Glutamatergic neuron (in vitro differentiated cells): Measurements from ENCODE around the gene VTI1A. TPM values are rescaled to one million over a fixed set of nuclear protein-coding genes. Genes with fewer than 3 reads are reported as not detected.
"Not testable (repeated sequence)": the region's sequence is repeated elsewhere in the genome, so short reads cannot be mapped to it uniquely, and the experiment has no call there.

Source experiments
- DNase-seq: peaks from one replicate; pipeline ENCODE4 v3.0.0; 2022
- H3K27ac Mint-ChIP-seq: one replicate; pipeline ENCODE4 v1.8.0; 2020; ENCODE audit warnings: mild to moderate bottlenecking, mixed read lengths, inconsistent platforms; ENCODE audit not compliant: unreplicated experiment
- H3K27me3 Mint-ChIP-seq: one replicate; pipeline ENCODE4 v1.8.0; 2020; ENCODE audit warnings: mild to moderate bottlenecking, moderate library complexity, mixed read lengths, inconsistent platforms; ENCODE audit not compliant: unreplicated experiment
- H3K36me3 Mint-ChIP-seq: one replicate; pipeline ENCODE4 v1.8.0; 2020; ENCODE audit warnings: mild to moderate bottlenecking, mixed read lengths, inconsistent platforms; ENCODE audit not compliant: unreplicated experiment
- H3K4me1 Mint-ChIP-seq: one replicate; pipeline ENCODE4 v1.8.0; 2020; ENCODE audit warnings: mild to moderate bottlenecking, low read depth, mixed read lengths, inconsistent platforms; ENCODE audit not compliant: unreplicated experiment
- H3K4me3 Mint-ChIP-seq: one replicate; pipeline ENCODE4 v1.8.0; 2020; ENCODE audit warnings: mild to moderate bottlenecking, mixed read lengths, inconsistent platforms; ENCODE audit not compliant: unreplicated experiment
- H3K9me3 Mint-ChIP-seq: one replicate; pipeline ENCODE4 v1.8.0; 2020; ENCODE audit warnings: mild to moderate bottlenecking, moderate library complexity, mixed read lengths, inconsistent platforms; ENCODE audit not compliant: unreplicated experiment
- CTCF ChIP-seq: fragments of 200-600 bp; sonication (generic); IDR thresholded peaks from one replicate; pipeline ENCODE4 v1.5.0; 2021; ENCODE audit not compliant: partially characterized antibody, unreplicated experiment
- total RNA-seq: library from RNA; stranded (reverse); fragmentation: NEBNext Ultra II Directional; extraction: Animal tissue kit (Norgen Biotek cat#: 25700); gene quantifications from one replicate; pipeline ENCODE4 v1.2.1, GENCODE V29; 2021; ENCODE audit not compliant: unreplicated experiment

VTI1A gene
- total RNA-seq, 1 donor from 2014 or later: 61.0 TPM

- no peak overlapping the region for H3K4me3 Mint-ChIP-seq
- no peaks in the 10 kb centered on the region for H3K27me3 Mint-ChIP-seq
- H3K36me3 Mint-ChIP-seq: no peaks in the 10 kb centered on the region
- H3K4me1 Mint-ChIP-seq: peaks cover 3% of the 10 kb centered on the region
- TF ChIP-seq CTCF: no peak
- peaks cover 1% of the 10 kb centered on the region for H3K9me3 Mint-ChIP-seq
- no peak for DNase-seq
- H3K27ac Mint-ChIP-seq: no peak overlapping the region
Measured at GRCh38 chr10:112490545-112490944, 43.5 kb downstream of the VTI1A start.

GRCh38 chr10:112491144-112491543 lies 44.1 kb downstream of the VTI1A start:
- Mint-ChIP-seq H3K27me3 (no peaks in the 10 kb centered on the region), H3K9me3 (peaks cover 1% of the 10 kb centered on the region), H3K27ac (no peak overlapping the region), H3K4me3 (no peak overlapping the region), H3K36me3 (no peaks in the 10 kb centered on the region), H3K4me1 (peaks cover 3% of the 10 kb centered on the region)
- no peak for TF ChIP-seq CTCF
- no peak for DNase-seq

- H3K27me3 Mint-ChIP-seq: no peaks in the 10 kb centered on the region
Measured at GRCh38 chr10:112492736-112493135, 45.7 kb downstream of the VTI1A start.

GRCh38 chr10:112497347-112497950 lies 50.4 kb downstream of the VTI1A start:
- no peaks in the 10 kb centered on the region for H3K36me3 Mint-ChIP-seq
- H3K4me1 Mint-ChIP-seq: no peaks in the 10 kb centered on the region
- H3K27me3 Mint-ChIP-seq: no peaks in the 10 kb centered on the region
- no peak overlapping the region for H3K27ac Mint-ChIP-seq
- no peak for TF ChIP-seq CTCF
- no peak for DNase-seq
- no peak overlapping the region for H3K4me3 Mint-ChIP-seq
- peaks cover 1% of the 10 kb centered on the region for H3K9me3 Mint-ChIP-seq

More at GRCh38 chr10:112492736-112493135, 45.7 kb downstream of the VTI1A start:
- H3K36me3 Mint-ChIP-seq: no peaks in the 10 kb centered on the region
- peaks cover 1% of the 10 kb centered on the region for H3K9me3 Mint-ChIP-seq
- no peak for TF ChIP-seq CTCF
- H3K4me1 Mint-ChIP-seq: peaks cover 3% of the 10 kb centered on the region
- no peak overlapping the region for H3K27ac Mint-ChIP-seq
- no peak for DNase-seq
- no peak overlapping the region for H3K4me3 Mint-ChIP-seq

GRCh38 chr10:112498806-112499205 lies 51.8 kb downstream of the VTI1A start:
- H3K9me3 Mint-ChIP-seq: peaks cover 1% of the 10 kb centered on the region
- no peak overlapping the region for H3K4me3 Mint-ChIP-seq
- no peak overlapping the region for H3K27ac Mint-ChIP-seq
- TF ChIP-seq CTCF: no peak
- no peaks in the 10 kb centered on the region for H3K27me3 Mint-ChIP-seq
- DNase-seq: no peak
- no peaks in the 10 kb centered on the region for H3K4me1 Mint-ChIP-seq
- H3K36me3 Mint-ChIP-seq: no peaks in the 10 kb centered on the region

GRCh38 chr10:112499985-112500384 lies 53.0 kb downstream of the VTI1A start:
- H3K4me3 Mint-ChIP-seq, H3K4me1 Mint-ChIP-seq: not testable (repeated sequence)

More at GRCh38 chr10:112499985-112500384, 53.0 kb downstream of the VTI1A start:
- not testable (repeated sequence) for H3K9me3 Mint-ChIP-seq, H3K36me3 Mint-ChIP-seq, H3K27ac Mint-ChIP-seq, H3K27me3 Mint-ChIP-seq, DNase-seq
